Astrocyte (in vitro differentiated cells and primary cell): ENCODE data around the gene IQSEC3. TPM values are rescaled to one million over a fixed set of nuclear protein-coding genes. Genes with fewer than 3 reads are reported as not detected.
"Not testable (repeated sequence)": the region's sequence is repeated elsewhere in the genome, so short reads cannot be mapped to it uniquely, and the experiment has no call there.

Experiments
- DNase-seq: peaks from one replicate; pipeline ENCODE4 v3.0.0-alpha.2; 2010; ENCODE audit warnings: low read depth
- FAIRE-seq: peaks from 2 replicates; lab custom pipeline; 2011; peaks lifted over from hg19 to GRCh38; lab: Jason Lieb, UNC
- H2AFZ ChIP-seq: 2 replicates; pipeline ENCODE4 v1.6.0; 2012; ENCODE audit warnings: low read depth, low read length, inconsistent platforms
- H3K27ac ChIP-seq: 2 replicates; pipeline ENCODE4 v1.5.1; 2011; ENCODE audit warnings: low read depth, low read length, inconsistent platforms
- H3K27me3 ChIP-seq: 2 replicates; pipeline ENCODE4 v1.6.0; 2011; ENCODE audit warnings: low read length, inconsistent platforms; ENCODE audit not compliant: insufficient read depth
- H3K36me3 ChIP-seq: 2 replicates; pipeline ENCODE4 v1.5.1; 2011; ENCODE audit warnings: low read length, inconsistent platforms; ENCODE audit not compliant: insufficient read depth
- H3K4me1 ChIP-seq: 2 replicates; pipeline ENCODE4 v1.5.1; 2011; ENCODE audit warnings: low read length, inconsistent platforms; ENCODE audit not compliant: insufficient read depth
- H3K4me2 ChIP-seq: 2 replicates; pipeline ENCODE4 v1.6.0; 2012; ENCODE audit warnings: low read length, inconsistent platforms
- H3K4me3 ChIP-seq: 2 replicates; pipeline ENCODE4 v1.5.1; 2011; ENCODE audit warnings: low read depth, mild to moderate bottlenecking, low read length, inconsistent platforms; ENCODE audit not compliant: insufficient read depth
- H3K79me2 ChIP-seq: 2 replicates; pipeline ENCODE4 v1.6.0; 2012; ENCODE audit warnings: mild to moderate bottlenecking, low read length, inconsistent platforms; ENCODE audit not compliant: insufficient read depth
- H3K9ac ChIP-seq: 2 replicates; pipeline ENCODE4 v1.6.0; 2012; ENCODE audit warnings: mild to moderate bottlenecking, low read length, inconsistent platforms
- H3K9me3 ChIP-seq: 2 replicates; pipeline ENCODE4 v1.5.1; 2012; ENCODE audit warnings: low read depth, mild to moderate bottlenecking, low read length, inconsistent platforms; ENCODE audit not compliant: insufficient read depth
- H4K20me1 ChIP-seq: 2 replicates; pipeline ENCODE4 v1.6.0; 2012; ENCODE audit warnings: low read length, inconsistent platforms; ENCODE audit not compliant: insufficient read depth
- H3K27ac Mint-ChIP-seq: one replicate; pipeline ENCODE4 v1.8.0; 2021; ENCODE audit warnings: mild to moderate bottlenecking, mixed read lengths; ENCODE audit not compliant: unreplicated experiment
- H3K27me3 Mint-ChIP-seq: one replicate; pipeline ENCODE4 v1.8.0; 2021; ENCODE audit warnings: low read depth, mixed read lengths; ENCODE audit not compliant: unreplicated experiment
- H3K36me3 Mint-ChIP-seq: one replicate; pipeline ENCODE4 v1.8.0; 2021; ENCODE audit warnings: low read depth, mixed read lengths; ENCODE audit not compliant: unreplicated experiment
- H3K4me1 Mint-ChIP-seq: one replicate; pipeline ENCODE4 v1.8.0; 2021; ENCODE audit warnings: low read depth, mixed read lengths; ENCODE audit not compliant: unreplicated experiment
- H3K4me3 Mint-ChIP-seq: one replicate; pipeline ENCODE4 v1.8.0; 2021; ENCODE audit warnings: mild to moderate bottlenecking, moderate library complexity, mixed read lengths; ENCODE audit not compliant: unreplicated experiment
- H3K9me3 Mint-ChIP-seq: one replicate; pipeline ENCODE4 v1.8.0; 2021; ENCODE audit warnings: mild to moderate bottlenecking, mixed read lengths; ENCODE audit not compliant: unreplicated experiment
- total RNA-seq: library from RNA; stranded (reverse); gene quantifications from 2 replicates; pipeline ENCODE4 v1.2.1, GENCODE V29; 2021

Gene IQSEC3
- total RNA-seq, 1 donor from 2014 or later = 0.34 TPM

GRCh38 chr12:66782-67504 is 376 bp downstream of the IQSEC3 start:
- FAIRE-seq, H3K27ac ChIP-seq: not testable (repeated sequence)

GRCh38 chr12:69677-70076 is 3.1 kb downstream of the IQSEC3 start:
- H3K36me3 Mint-ChIP-seq, H3K4me1 Mint-ChIP-seq, H3K4me1 ChIP-seq, H3K9me3 ChIP-seq, DNase-seq, H3K27ac ChIP-seq, H3K4me2 ChIP-seq, H3K9me3 Mint-ChIP-seq, H3K9ac ChIP-seq, FAIRE-seq, H3K27me3 ChIP-seq, H3K36me3 ChIP-seq, H4K20me1 ChIP-seq, H3K4me3 ChIP-seq, H2AFZ ChIP-seq, H3K27ac Mint-ChIP-seq, H3K79me2 ChIP-seq: not testable (repeated sequence)
- H3K4me3 Mint-ChIP-seq = peak overlapping the region; percentile 16
- peaks cover 55% of the 10 kb centered on the region for H3K27me3 Mint-ChIP-seq

More at GRCh38 chr12:66782-67504, 376 bp downstream of the IQSEC3 start:
- H2AFZ ChIP-seq = peak overlapping the region; percentile 73
- not testable (repeated sequence) for H3K36me3 ChIP-seq, H3K27ac Mint-ChIP-seq, H3K27me3 ChIP-seq, H3K4me1 ChIP-seq, H3K9ac ChIP-seq, H4K20me1 ChIP-seq, H3K4me1 Mint-ChIP-seq, H3K9me3 Mint-ChIP-seq, H3K36me3 Mint-ChIP-seq, H3K79me2 ChIP-seq, H3K4me3 ChIP-seq, H3K9me3 ChIP-seq, H3K4me3 Mint-ChIP-seq
- H3K27me3 Mint-ChIP-seq = peaks cover 43% of the 10 kb centered on the region
- H3K4me2 ChIP-seq = peak overlapping the region; percentile 80
- peak; percentile 45 for DNase-seq

GRCh38 chr12:70541-70940 is 4.0 kb downstream of the IQSEC3 start:
- H3K9me3 Mint-ChIP-seq, H3K9ac ChIP-seq, H4K20me1 ChIP-seq, H3K79me2 ChIP-seq, H3K4me3 Mint-ChIP-seq, H3K27ac ChIP-seq, H3K27ac Mint-ChIP-seq, H2AFZ ChIP-seq, H3K4me1 Mint-ChIP-seq, H3K36me3 Mint-ChIP-seq, FAIRE-seq, H3K4me3 ChIP-seq, DNase-seq, H3K36me3 ChIP-seq, H3K4me1 ChIP-seq, H3K9me3 ChIP-seq, H3K4me2 ChIP-seq: not testable (repeated sequence)
- H3K27me3 Mint-ChIP-seq = peaks cover 58% of the 10 kb centered on the region
- H3K27me3 ChIP-seq = peaks cover 11% of the 10 kb centered on the region

- DNase-seq, H2AFZ ChIP-seq, H3K4me2 ChIP-seq, H3K4me3 Mint-ChIP-seq, H3K36me3 ChIP-seq, H3K36me3 Mint-ChIP-seq, H3K4me1 ChIP-seq, H3K9me3 Mint-ChIP-seq, H4K20me1 ChIP-seq, H3K9ac ChIP-seq, H3K27ac ChIP-seq, H3K27ac Mint-ChIP-seq, H3K4me3 ChIP-seq, H3K4me1 Mint-ChIP-seq, H3K9me3 ChIP-seq, H3K79me2 ChIP-seq, FAIRE-seq: not testable (repeated sequence)
- peaks cover 73% of the 10 kb centered on the region for H3K27me3 Mint-ChIP-seq
- H3K27me3 ChIP-seq = peaks cover 11% of the 10 kb centered on the region
Observed at GRCh38 chr12:72018-72417, 5.5 kb downstream of the IQSEC3 start.

GRCh38 chr12:74420-75190 is 8.0 kb downstream of the IQSEC3 start:
- not testable (repeated sequence) for H3K4me1 Mint-ChIP-seq, H2AFZ ChIP-seq, H3K27ac ChIP-seq, H3K36me3 Mint-ChIP-seq, H3K4me3 ChIP-seq, FAIRE-seq, H3K4me3 Mint-ChIP-seq, H3K36me3 ChIP-seq, H3K4me2 ChIP-seq, H3K4me1 ChIP-seq, H3K79me2 ChIP-seq, H3K9me3 ChIP-seq, H3K9ac ChIP-seq, H3K9me3 Mint-ChIP-seq, H4K20me1 ChIP-seq, DNase-seq
- peaks cover 12% of the 10 kb centered on the region for H3K27me3 ChIP-seq
- Mint-ChIP-seq H3K27me3 (peaks cover 69% of the 10 kb centered on the region), H3K27ac (peak overlapping the region; percentile 44)

- H3K4me1 ChIP-seq, H3K79me2 ChIP-seq, H3K36me3 Mint-ChIP-seq, H3K4me3 Mint-ChIP-seq, H2AFZ ChIP-seq, DNase-seq, H3K4me2 ChIP-seq, H3K9me3 ChIP-seq, H3K9me3 Mint-ChIP-seq, H3K27ac Mint-ChIP-seq, FAIRE-seq, H3K9ac ChIP-seq, H3K4me3 ChIP-seq, H3K4me1 Mint-ChIP-seq, H3K27ac ChIP-seq, H4K20me1 ChIP-seq, H3K36me3 ChIP-seq: not testable (repeated sequence)
- peaks cover 17% of the 10 kb centered on the region for H3K27me3 ChIP-seq
- H3K27me3 Mint-ChIP-seq = peaks cover 65% of the 10 kb centered on the region
Observed at GRCh38 chr12:75541-75940, 9.0 kb downstream of the IQSEC3 start.
